Memory B cell (primary cell): Measurements from ENCODE around the gene LRRC25.

Source experiments
- ATAC-seq: fragments of 150-1000 bp; cut with Tn5 transposase; 2 replicates; pipeline ENCODE4 v1.10.0; 2021; ENCODE audit warnings: low read depth, mild to moderate bottlenecking, moderate library complexity
- DNase-seq, 2 donors: peaks; one replicate each; pipeline ENCODE4 v3.0.0; 2022; ENCODE audit warnings: low spot score in 2 of 2
- H3K27ac Mint-ChIP-seq: one replicate; pipeline ENCODE4 v1.8.0; 2022; ENCODE audit warnings: mild to moderate bottlenecking, moderate library complexity, mixed read lengths
- H3K27me3 Mint-ChIP-seq: one replicate; pipeline ENCODE4 v1.8.0; 2022; ENCODE audit warnings: mixed read lengths
- H3K36me3 Mint-ChIP-seq: one replicate; pipeline ENCODE4 v1.8.0; 2022; ENCODE audit warnings: mild to moderate bottlenecking, mixed read lengths
- H3K4me1 Mint-ChIP-seq: one replicate; pipeline ENCODE4 v1.8.0; 2022; ENCODE audit warnings: mixed read lengths
- H3K4me3 Mint-ChIP-seq: one replicate; pipeline ENCODE4 v1.8.0; 2022; ENCODE audit warnings: mild to moderate bottlenecking, moderate library complexity, mixed read lengths
- H3K9me3 Mint-ChIP-seq: one replicate; pipeline ENCODE4 v1.8.0; 2022; ENCODE audit warnings: mixed read lengths

The LRRC25 gene

GRCh38 chr19:18397242-18398202 lies at the start of gene LRRC25:
TSS of gene LRRC25 (minus strand) at chr19:18397622. CDS start at chr19:18396963, 659 bp downstream.
- DNase-seq (peak; percentile 61 to 63), ATAC-seq (peak; percentile 88)
- Mint-ChIP-seq H3K27me3 (peaks cover 2% of the 10 kb centered on the region), H3K36me3 (no peaks in the 10 kb centered on the region), H3K4me3 (peak within 1 kb of the TSS; percentile 83), H3K27ac (peak within 1 kb of the TSS; percentile 42), H3K9me3 (no peaks in the 10 kb centered on the region), H3K4me1 (peaks cover 31% of the 10 kb centered on the region)

DNA sequence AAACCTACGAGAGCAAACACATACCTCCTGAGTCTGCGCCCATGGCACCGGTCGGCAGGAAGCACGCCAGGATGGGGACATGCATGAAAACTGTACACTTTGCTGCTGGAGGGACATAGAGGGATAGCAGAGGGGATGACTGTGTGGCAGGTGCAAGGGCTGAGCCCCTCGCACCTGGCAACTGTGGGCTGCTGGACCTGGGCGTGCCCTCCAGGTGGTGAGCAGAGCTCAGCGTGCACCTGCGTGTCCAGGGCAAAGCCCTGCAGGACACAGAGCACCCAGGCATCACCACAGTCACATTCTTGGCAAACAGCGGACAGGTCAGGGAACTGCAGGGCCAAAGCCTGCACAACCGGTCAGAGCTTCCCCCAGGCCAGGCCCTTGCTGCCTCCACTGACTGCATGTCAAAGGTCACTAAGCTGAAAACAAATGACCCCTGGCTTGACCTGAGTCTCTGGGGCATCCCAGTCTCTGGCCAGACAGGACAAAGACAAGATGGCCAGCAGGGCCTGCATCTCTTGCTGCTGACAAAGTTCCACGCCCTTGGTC lies 49.5 kb upstream of the LRRC25 start:
- DNase-seq (no peak), ATAC-seq (no peak)
- Mint-ChIP-seq H3K36me3 (peaks cover 16% of the 10 kb centered on the region), H3K4me3 (no peak overlapping the region), H3K4me1 (peaks cover 10% of the 10 kb centered on the region), H3K9me3 (peaks cover 4% of the 10 kb centered on the region), H3K27me3 (no peaks in the 10 kb centered on the region), H3K27ac (no peak overlapping the region)

DNA sequence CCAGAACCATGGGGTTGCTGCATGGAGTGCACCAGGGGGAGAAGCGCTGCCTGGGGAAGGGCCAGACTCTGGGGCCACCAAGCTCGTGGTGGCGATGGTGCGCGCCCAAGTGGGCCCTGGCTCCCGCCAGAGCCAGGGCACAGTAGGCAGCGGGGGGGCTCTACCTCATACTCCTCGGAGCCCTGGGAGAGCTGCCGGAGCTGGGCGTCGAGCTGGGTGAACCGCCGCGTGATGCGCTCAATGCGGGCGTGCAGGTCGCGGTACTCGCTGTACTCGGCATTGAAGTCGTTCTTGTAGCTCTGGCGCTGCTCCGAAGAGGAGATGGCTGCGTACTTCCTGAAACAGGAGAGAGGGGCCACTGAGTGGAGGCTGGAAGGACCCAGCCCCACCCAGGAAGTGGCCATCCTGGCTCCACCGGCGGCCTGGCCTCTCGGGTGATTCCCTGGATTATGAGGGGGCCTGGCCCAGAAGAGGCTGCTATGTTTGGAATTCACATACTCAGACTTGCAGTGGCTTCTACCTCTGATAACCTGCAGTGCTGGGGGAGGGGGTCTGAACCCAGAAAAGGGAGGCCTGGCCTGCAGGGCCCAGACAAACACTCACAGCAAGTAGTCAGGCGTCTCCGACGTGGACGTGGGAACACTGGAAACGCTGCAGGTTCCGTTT lies 48.9 kb upstream of the LRRC25 start:
- Mint-ChIP-seq H3K27me3 (no peaks in the 10 kb centered on the region), H3K9me3 (peaks cover 4% of the 10 kb centered on the region), H3K36me3 (peaks cover 16% of the 10 kb centered on the region), H3K27ac (no peak overlapping the region), H3K4me1 (peaks cover 13% of the 10 kb centered on the region), H3K4me3 (no peak overlapping the region)
- DNase-seq = no peak
- no peak for ATAC-seq

DNA sequence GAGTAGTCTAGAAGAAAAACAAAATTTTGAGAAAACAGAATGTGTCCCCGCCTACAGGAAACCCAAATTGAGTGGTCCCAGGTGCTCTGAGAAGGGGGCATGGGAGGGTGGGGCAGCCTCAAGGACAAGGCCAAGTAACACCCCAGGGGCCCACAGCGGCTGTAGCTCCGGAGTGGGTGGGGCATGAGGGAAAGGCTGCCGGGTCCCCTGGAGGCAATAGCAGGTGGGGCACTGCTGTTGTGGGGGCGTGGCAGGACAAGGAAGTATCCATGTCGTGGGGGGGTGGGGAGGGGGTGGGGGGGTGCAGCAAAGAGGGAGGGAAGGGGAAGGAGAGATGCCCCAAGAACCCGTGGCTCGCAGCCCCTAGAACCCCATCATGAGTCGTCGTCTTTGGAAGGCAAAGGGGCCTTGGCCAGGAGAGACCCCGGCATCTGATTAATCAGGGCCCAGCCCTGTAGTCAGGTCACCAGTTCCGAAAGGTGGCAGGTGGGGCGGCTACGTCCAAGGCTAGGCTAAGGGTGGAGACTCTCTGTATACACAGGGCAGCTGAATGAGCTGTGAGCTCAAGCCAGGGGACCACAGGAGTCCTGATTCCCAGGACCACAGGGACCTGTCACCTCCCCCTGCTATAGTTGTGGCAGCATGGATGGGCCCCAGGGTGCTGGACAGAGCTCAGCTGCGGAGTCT lies 48.0 kb upstream of the LRRC25 start:
- Mint-ChIP-seq H3K4me3 (no peak overlapping the region), H3K36me3 (peaks cover 13% of the 10 kb centered on the region), H3K27ac (no peak overlapping the region)

DNA sequence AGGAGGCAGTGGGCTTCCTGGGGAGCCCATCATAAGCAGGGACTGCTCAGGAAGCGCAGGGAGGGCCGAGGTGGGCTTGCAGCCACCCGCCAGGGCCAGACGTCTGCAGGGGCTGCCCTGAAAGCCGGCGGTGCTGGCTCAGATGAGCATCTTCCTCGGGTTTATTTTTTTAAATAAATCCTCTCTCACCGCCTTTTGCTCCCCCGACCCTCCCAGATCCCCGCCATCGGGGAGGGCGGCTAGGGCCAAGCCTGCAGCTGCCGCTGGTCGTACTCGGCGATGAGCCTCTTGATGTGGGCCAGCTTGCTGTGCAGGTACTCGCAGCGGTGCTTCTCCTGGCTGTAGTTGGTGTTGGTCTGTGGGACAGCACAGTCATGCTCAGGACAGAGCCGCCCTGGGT lies 47.1 kb upstream of the LRRC25 start:
- no peak for DNase-seq
- no peak for ATAC-seq
- Mint-ChIP-seq H3K9me3 (peaks cover 4% of the 10 kb centered on the region), H3K27ac (no peak overlapping the region), H3K4me3 (no peak overlapping the region), H3K36me3 (peaks cover 13% of the 10 kb centered on the region), H3K27me3 (no peaks in the 10 kb centered on the region), H3K4me1 (peaks cover 18% of the 10 kb centered on the region)

More for the DNA sequence above, 48.0 kb upstream of the LRRC25 start:
- ATAC-seq (no peak), DNase-seq (no peak)
- Mint-ChIP-seq H3K4me1 (peaks cover 15% of the 10 kb centered on the region), H3K27me3 (no peaks in the 10 kb centered on the region), H3K9me3 (peaks cover 4% of the 10 kb centered on the region)

- H3K9me3 Mint-ChIP-seq = peaks cover 4% of the 10 kb centered on the region
- no peak overlapping the region for H3K4me3 Mint-ChIP-seq
- no peaks in the 10 kb centered on the region for H3K27me3 Mint-ChIP-seq
- H3K36me3 Mint-ChIP-seq = peaks cover 11% of the 10 kb centered on the region
- no peak for ATAC-seq
- H3K27ac Mint-ChIP-seq = no peak overlapping the region
- peaks cover 22% of the 10 kb centered on the region for H3K4me1 Mint-ChIP-seq
- DNase-seq = no peak
These were observed 46.4 kb upstream of the LRRC25 start for GRCh38 chr19:18443831-18444230.

GRCh38 chr19:18443406-18443805 lies 46.0 kb upstream of the LRRC25 start:
- no peak overlapping the region for H3K4me3 Mint-ChIP-seq
- no peaks in the 10 kb centered on the region for H3K27me3 Mint-ChIP-seq
- peaks cover 4% of the 10 kb centered on the region for H3K9me3 Mint-ChIP-seq
- no peak overlapping the region for H3K27ac Mint-ChIP-seq
- DNase-seq = no peak
- peaks cover 8% of the 10 kb centered on the region for H3K36me3 Mint-ChIP-seq
- ATAC-seq = no peak
- H3K4me1 Mint-ChIP-seq = peaks cover 22% of the 10 kb centered on the region

- peaks cover 22% of the 10 kb centered on the region for H3K4me1 Mint-ChIP-seq
- peaks cover 4% of the 10 kb centered on the region for H3K9me3 Mint-ChIP-seq
- H3K4me3 Mint-ChIP-seq = no peak overlapping the region
- no peaks in the 10 kb centered on the region for H3K27me3 Mint-ChIP-seq
- DNase-seq = no peak
- no peak for ATAC-seq
- no peak overlapping the region for H3K27ac Mint-ChIP-seq
- H3K36me3 Mint-ChIP-seq = peaks cover 4% of the 10 kb centered on the region
These were observed 45.5 kb upstream of the LRRC25 start for GRCh38 chr19:18442941-18443340.

- peak overlapping the region; percentile 70 for H3K27ac Mint-ChIP-seq
- peaks cover 4% of the 10 kb centered on the region for H3K36me3 Mint-ChIP-seq
- H3K4me3 Mint-ChIP-seq = no peak overlapping the region
- H3K27me3 Mint-ChIP-seq = no peaks in the 10 kb centered on the region
- ATAC-seq (no peak), DNase-seq (no peak)
- H3K9me3 Mint-ChIP-seq = peaks cover 4% of the 10 kb centered on the region
- H3K4me1 Mint-ChIP-seq = peaks cover 22% of the 10 kb centered on the region
These were observed 44.7 kb upstream of the LRRC25 start for GRCh38 chr19:18441804-18442788.

DNA sequence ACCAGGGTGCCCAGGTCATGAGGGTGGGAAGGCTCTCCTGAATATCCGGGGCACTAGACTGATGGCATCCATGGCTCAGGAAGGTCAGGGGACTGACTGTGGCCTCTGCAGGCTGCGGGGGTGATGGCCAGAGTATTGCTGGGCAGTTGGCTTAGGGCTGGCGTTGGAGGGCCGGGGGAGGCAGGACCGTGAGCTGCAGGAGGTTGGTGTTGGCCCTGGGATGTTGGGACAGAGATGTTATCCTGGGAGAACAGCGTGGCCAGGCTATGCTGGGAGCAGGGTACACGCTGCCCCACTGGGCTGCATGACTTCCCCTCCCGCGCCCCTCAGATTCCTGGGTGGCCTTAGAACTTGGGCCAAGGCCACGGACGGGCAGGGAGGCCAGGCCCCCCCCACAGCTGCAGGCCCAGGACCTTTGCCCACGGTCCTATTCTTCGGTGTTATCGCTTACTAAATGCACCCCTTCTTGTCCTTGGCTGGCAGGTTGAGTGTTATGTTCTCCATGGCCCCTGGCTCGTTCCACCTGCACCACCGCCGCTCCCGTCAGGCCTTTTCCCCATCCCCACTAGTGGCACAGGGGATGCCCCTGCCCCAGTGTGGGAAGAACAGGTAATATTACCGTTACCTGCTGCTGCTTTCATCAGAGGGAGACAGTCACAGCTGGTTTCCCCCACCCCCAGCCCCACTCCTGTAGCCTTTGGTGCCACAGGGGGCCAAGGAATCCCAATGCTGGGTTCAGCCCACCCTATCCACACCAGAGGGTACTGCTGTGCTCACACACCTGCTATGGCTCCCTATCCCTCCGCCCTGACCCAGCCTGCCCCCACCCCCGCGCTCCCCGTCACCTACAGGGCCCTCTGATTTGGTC lies 43.7 kb upstream of the LRRC25 start:
- H3K4me3 Mint-ChIP-seq = peak overlapping the region; percentile 5
- DNase-seq (no peak), ATAC-seq (no peak)
- peaks cover 4% of the 10 kb centered on the region for H3K9me3 Mint-ChIP-seq
- H3K27me3 Mint-ChIP-seq = no peaks in the 10 kb centered on the region
- peaks cover 4% of the 10 kb centered on the region for H3K36me3 Mint-ChIP-seq
- peaks cover 25% of the 10 kb centered on the region for H3K4me1 Mint-ChIP-seq
- H3K27ac Mint-ChIP-seq = peak overlapping the region; percentile 70

DNA sequence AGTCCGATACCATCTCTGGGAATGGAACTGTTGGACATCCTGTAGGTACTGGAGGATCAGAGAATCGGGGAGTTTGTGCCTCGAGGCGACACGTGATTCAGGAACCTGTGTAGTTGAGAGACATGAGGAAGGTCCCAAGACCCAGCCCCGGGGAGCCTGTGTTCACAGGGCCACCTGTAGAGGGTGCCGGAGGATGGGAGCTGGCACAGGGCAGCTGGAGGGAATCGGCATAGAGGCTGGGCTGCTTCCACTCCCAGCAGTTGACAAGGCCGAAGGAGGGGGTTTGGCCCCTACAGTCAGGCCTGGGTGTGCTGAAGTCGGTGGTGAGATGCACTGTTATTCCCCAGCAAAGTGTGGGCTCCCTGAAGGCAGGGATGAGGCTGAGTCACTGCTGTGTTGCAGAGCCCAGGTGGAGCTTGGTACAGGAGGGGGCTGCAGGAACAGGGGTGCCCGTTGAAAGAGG lies 43.0 kb upstream of the LRRC25 start:
- no peak overlapping the region for H3K4me3 Mint-ChIP-seq
- no peaks in the 10 kb centered on the region for H3K27me3 Mint-ChIP-seq
- peaks cover 27% of the 10 kb centered on the region for H3K4me1 Mint-ChIP-seq
- peaks cover 4% of the 10 kb centered on the region for H3K9me3 Mint-ChIP-seq
- H3K27ac Mint-ChIP-seq = no peak overlapping the region
- ATAC-seq (peak; percentile 26), DNase-seq (no peak)
- peaks cover 4% of the 10 kb centered on the region for H3K36me3 Mint-ChIP-seq

DNA sequence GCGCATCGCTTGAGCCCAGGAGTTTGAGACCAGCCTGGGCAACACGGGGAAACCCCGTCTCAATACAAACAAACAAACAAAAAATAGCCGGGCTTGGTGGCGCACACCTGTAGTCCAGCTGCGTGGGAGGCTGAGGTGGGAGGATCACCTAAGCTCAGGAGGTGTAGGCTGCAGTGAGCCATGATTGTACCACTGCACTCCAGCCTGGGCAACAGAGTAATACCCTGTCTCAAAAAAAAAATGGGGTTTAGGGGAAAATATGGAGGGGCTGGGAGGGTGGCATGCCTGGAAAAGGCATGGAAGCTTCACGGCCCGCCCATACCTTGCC lies 42.5 kb upstream of the LRRC25 start:
- Mint-ChIP-seq H3K4me1 (peaks cover 27% of the 10 kb centered on the region), H3K27ac (no peak overlapping the region), H3K27me3 (no peaks in the 10 kb centered on the region), H3K36me3 (peaks cover 4% of the 10 kb centered on the region), H3K4me3 (no peak overlapping the region), H3K9me3 (peaks cover 4% of the 10 kb centered on the region)
- DNase-seq = no peak
- ATAC-seq = no peak
